Measurements from ENCODE around the gene CCDC124.
A peak's percentile ranks its signal among the peaks of the same experiment; 100 is the strongest.

The CCDC124 gene

GRCh38 chr19:17936379-17936778 is 3.6 kb downstream of the CCDC124 start:
- H3F3A ChIP-seq (ENCODE audit: control insufficient read depth, insufficient read depth): no peaks in the 10 kb centered on the region
- peaks cover 20% of the 10 kb centered on the region for H3K36me3 ChIP-seq (ENCODE audit: control insufficient read depth, low read length)
- no peaks in the 10 kb centered on the region for H4K20me1 ChIP-seq (ENCODE audit: control insufficient read depth, insufficient read depth, low read depth, low read length)
- no peaks in the 10 kb centered on the region for H3K9me3 ChIP-seq (ENCODE audit: control insufficient read depth, insufficient read depth, low read length)
- H3K4me3 ChIP-seq (ENCODE audit: low read length): no peak overlapping the region
- H3K27me3 ChIP-seq (ENCODE audit: control insufficient read depth, low read length): no peaks in the 10 kb centered on the region
- H3K4me1 ChIP-seq (ENCODE audit: control insufficient read depth, low read length): peaks cover 20% of the 10 kb centered on the region
- H3K79me2 ChIP-seq (ENCODE audit: control insufficient read depth, low read length): peaks cover 31% of the 10 kb centered on the region
- no peak overlapping the region for H3K27ac ChIP-seq (ENCODE audit: low read depth, low read length)
- H3K4me2 ChIP-seq (ENCODE audit: low read length): no peak overlapping the region
- TF ChIP-seq EZH2phosphoT487 (IDR thresholded peaks at IDR 0.05; ENCODE audit: borderline replicate concordance, low read length) (no peak), CTCF (IDR thresholded peaks at IDR 0.05; ENCODE audit: low read depth, low read length, poor library complexity, severe bottlenecking) (no peak)
- no peaks in the 10 kb centered on the region for H3K9me2 ChIP-seq (replicated peaks; ENCODE audit: control insufficient read depth, low read length)

DNA sequence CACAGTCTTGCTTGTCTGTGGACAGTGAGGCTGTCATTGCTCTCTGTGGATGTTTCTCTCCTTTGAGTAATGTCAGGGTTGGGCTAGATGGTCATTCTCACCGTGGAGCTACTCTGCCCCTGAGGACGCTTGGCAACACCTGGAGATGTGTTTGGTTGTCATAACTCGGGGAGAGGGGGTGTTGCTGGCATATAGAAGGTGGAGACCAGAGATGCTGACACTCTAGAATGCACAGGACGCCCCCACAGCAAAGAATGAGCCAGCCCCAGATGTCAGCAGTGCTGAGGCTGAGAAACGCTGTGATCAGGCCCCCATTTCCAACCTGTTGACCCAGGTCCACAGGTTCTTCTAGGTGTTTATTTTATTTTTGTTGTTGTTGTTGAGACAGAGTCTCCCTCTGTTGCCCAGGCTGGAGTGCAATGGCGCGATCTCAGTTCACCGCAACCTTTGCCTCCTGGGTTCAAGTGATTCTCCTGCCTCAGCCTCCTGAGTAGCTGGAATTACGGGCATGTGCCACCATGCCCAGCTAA is 4.6 kb downstream of the CCDC124 start:
- Histone ChIP-seq H3K4me3 (ENCODE audit: low read length) (no peak overlapping the region), H3K27me3 (ENCODE audit: control insufficient read depth, low read length) (no peaks in the 10 kb centered on the region), H3K9me2 (replicated peaks; ENCODE audit: control insufficient read depth, low read length) (no peaks in the 10 kb centered on the region), H3K4me1 (ENCODE audit: control insufficient read depth, low read length) (peaks cover 10% of the 10 kb centered on the region), H3F3A (ENCODE audit: control insufficient read depth, insufficient read depth) (no peaks in the 10 kb centered on the region), H3K36me3 (ENCODE audit: control insufficient read depth, low read length) (peaks cover 24% of the 10 kb centered on the region), H3K4me2 (ENCODE audit: low read length) (no peak overlapping the region), H4K20me1 (ENCODE audit: control insufficient read depth, insufficient read depth, low read depth, low read length) (no peaks in the 10 kb centered on the region), H3K27ac (ENCODE audit: low read depth, low read length) (no peak overlapping the region), H3K9me3 (ENCODE audit: control insufficient read depth, insufficient read depth, low read length) (no peaks in the 10 kb centered on the region), H3K79me2 (ENCODE audit: control insufficient read depth, low read length) (peaks cover 31% of the 10 kb centered on the region)
- no peak for TF ChIP-seq EZH2phosphoT487 (IDR thresholded peaks at IDR 0.05; ENCODE audit: borderline replicate concordance, low read length)
- no peak for TF ChIP-seq CTCF (IDR thresholded peaks at IDR 0.05; ENCODE audit: low read depth, low read length, poor library complexity, severe bottlenecking)

DNA sequence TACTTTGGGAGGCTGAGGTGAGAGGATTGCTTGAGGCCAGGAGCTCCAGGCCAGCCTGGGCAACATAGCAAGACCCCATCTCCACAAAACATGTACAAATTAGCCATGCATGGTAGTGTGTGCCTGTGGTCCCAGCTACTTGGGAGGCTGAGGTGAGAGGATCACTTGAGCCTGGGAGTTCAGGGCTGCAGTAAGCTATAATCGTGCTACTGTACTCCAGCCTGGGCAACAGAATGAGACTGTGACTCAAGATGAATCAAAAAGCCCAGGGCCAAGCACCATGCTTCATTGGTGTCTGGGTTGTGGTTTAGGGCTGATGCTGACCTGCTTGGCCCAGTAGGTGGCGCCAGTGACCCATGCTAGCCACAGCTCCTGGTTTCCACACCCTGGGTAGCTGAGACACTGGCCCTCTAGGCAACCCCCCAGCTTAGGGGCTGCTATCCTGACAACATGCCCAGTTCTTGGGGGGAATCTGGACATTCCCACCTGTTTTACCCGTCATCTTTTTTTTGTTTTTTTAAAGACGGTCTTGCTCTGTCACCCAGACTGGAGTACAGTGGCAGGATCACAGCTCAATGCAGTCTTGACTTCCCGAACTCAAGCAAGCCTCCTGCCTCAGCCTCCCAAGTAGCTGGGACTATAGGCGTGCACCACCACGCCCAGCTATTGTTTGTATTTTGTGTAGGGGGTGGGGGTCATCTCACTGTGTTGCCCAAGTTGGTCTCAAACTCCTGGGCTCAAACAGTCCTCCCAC is 5.5 kb downstream of the CCDC124 start:
- H3K4me2 ChIP-seq (ENCODE audit: low read length): no peak overlapping the region
- peaks cover 26% of the 10 kb centered on the region for H3K79me2 ChIP-seq (ENCODE audit: control insufficient read depth, low read length)
- H3K4me1 ChIP-seq (ENCODE audit: control insufficient read depth, low read length): peaks cover 10% of the 10 kb centered on the region
- no peak overlapping the region for H3K4me3 ChIP-seq (ENCODE audit: low read length)
- peaks cover 28% of the 10 kb centered on the region for H3K36me3 ChIP-seq (ENCODE audit: control insufficient read depth, low read length)
- no peak overlapping the region for H3K27ac ChIP-seq (ENCODE audit: low read depth, low read length)
- no peaks in the 10 kb centered on the region for H3K27me3 ChIP-seq (ENCODE audit: control insufficient read depth, low read length)
- no peaks in the 10 kb centered on the region for H3K9me2 ChIP-seq (replicated peaks; ENCODE audit: control insufficient read depth, low read length)
- no peaks in the 10 kb centered on the region for H4K20me1 ChIP-seq (ENCODE audit: control insufficient read depth, insufficient read depth, low read depth, low read length)
- TF ChIP-seq EZH2phosphoT487 (IDR thresholded peaks at IDR 0.05; ENCODE audit: borderline replicate concordance, low read length) (no peak), CTCF (IDR thresholded peaks at IDR 0.05; ENCODE audit: low read depth, low read length, poor library complexity, severe bottlenecking) (peak; percentile 94)
- H3K9me3 ChIP-seq (ENCODE audit: control insufficient read depth, insufficient read depth, low read length): no peaks in the 10 kb centered on the region
- no peaks in the 10 kb centered on the region for H3F3A ChIP-seq (ENCODE audit: control insufficient read depth, insufficient read depth)
